ENCODE measurements around the gene CDKAL1. TPM values are rescaled to one million over a fixed set of nuclear protein-coding genes. Genes with fewer than 3 reads are reported as not detected.

The CDKAL1 gene
- total RNA-seq, 2 donors from 2014 or later = 23.0 to 23.7 TPM

DNA sequence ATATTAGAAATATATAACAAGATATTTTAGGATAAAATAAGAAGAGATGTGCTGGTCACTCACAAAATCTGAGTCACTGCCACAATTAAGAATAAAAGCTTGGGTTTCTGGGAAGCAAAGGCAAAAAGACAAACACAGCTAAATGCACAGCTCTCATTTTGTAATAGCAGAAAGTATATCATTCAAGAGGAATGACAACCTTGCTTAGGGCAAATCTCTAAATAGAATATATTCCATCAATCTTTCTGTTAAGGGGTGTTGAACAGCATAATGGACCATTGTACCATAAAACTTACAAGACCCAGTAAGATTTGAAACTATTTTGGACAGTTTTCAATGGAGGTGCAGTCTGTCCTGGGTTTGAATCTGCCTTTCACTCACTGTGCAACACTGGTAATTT, 594.3 kb downstream of the CDKAL1 start:
- no peaks in the 10 kb centered on the region for H3K9me3 ChIP-seq (ENCODE audit: control insufficient read depth, low read length, poor library complexity, severe bottlenecking)
- Mint-ChIP-seq H3K27me3 (no peaks in the 10 kb centered on the region), H3K4me1 (no peaks in the 10 kb centered on the region), H3K36me3 (ENCODE audit: low read depth) (peaks cover 2% of the 10 kb centered on the region), H3K27ac (no peak overlapping the region), H3K4me3 (no peak overlapping the region)
- no peak for ATAC-seq
- DNase-seq = no peak

DNA sequence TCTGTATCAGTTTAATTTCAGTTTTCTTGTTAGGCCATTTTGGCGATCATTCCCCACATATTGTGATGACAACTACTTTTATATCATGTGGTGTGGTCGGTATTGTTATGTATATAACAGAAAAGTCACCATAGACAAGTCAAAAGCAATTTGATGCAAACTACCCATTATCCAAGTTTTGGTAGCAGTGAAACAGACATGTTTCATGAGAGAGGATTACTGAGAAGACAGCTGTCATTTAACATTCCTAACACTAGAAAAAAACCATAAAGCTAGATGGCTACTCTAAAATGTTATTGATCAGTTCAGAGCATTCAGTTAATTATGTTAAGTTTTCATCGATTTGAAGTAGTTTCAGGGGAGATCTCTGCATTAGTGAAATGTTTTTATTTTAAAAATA, 597.1 kb downstream of the CDKAL1 start:
- no peak for DNase-seq
- Mint-ChIP-seq H3K4me3 (no peak overlapping the region), H3K27me3 (no peaks in the 10 kb centered on the region), H3K4me1 (no peaks in the 10 kb centered on the region), H3K36me3 (ENCODE audit: low read depth) (peaks cover 2% of the 10 kb centered on the region), H3K27ac (no peak overlapping the region)
- no peaks in the 10 kb centered on the region for H3K9me3 ChIP-seq (ENCODE audit: control insufficient read depth, low read length, poor library complexity, severe bottlenecking)
- no peak for ATAC-seq

DNA sequence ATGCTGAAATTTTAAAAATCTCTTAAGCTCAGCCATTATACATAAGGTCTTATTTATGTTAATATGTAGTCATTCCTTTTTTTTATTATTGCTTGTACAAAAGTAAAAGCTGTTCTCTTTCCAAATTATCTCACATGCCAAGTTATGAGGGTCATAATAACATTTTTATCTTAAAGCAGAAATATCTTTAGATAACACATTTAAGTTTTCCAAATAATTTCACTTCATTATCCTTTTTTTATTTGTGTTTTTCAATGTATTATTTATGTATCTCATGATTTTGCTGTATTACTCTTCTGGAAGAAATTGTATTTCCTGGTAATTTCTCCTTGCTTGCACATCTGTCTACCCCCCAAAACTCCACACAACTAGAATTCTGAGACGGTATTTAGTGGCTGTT, 598.2 kb downstream of the CDKAL1 start:
- no peaks in the 10 kb centered on the region for H3K9me3 ChIP-seq (ENCODE audit: control insufficient read depth, low read length, poor library complexity, severe bottlenecking)
- Mint-ChIP-seq H3K27me3 (no peaks in the 10 kb centered on the region), H3K4me1 (no peaks in the 10 kb centered on the region), H3K4me3 (no peak overlapping the region), H3K27ac (no peak overlapping the region), H3K36me3 (ENCODE audit: low read depth) (peaks cover 2% of the 10 kb centered on the region)
- DNase-seq (no peak), ATAC-seq (no peak)

- H3K4me1 Mint-ChIP-seq = peaks cover 2% of the 10 kb centered on the region
- no peaks in the 10 kb centered on the region for H3K27me3 Mint-ChIP-seq
Observed at GRCh38 chr6:21132856-21133838, 598.9 kb downstream of the CDKAL1 start.

GRCh38 chr6:21133901-21134300, 599.6 kb downstream of the CDKAL1 start:
- ATAC-seq = no peak
- Mint-ChIP-seq H3K4me3 (no peak overlapping the region), H3K36me3 (ENCODE audit: low read depth) (peaks cover 2% of the 10 kb centered on the region), H3K27ac (no peak overlapping the region), H3K4me1 (peaks cover 2% of the 10 kb centered on the region), H3K27me3 (no peaks in the 10 kb centered on the region)
- no peak for DNase-seq
- H3K9me3 ChIP-seq (ENCODE audit: control insufficient read depth, low read length, poor library complexity, severe bottlenecking) = no peaks in the 10 kb centered on the region

More at GRCh38 chr6:21132856-21133838, 598.9 kb downstream of the CDKAL1 start:
- peaks cover 2% of the 10 kb centered on the region for H3K36me3 Mint-ChIP-seq (ENCODE audit: low read depth)
- no peak overlapping the region for H3K27ac Mint-ChIP-seq
- H3K9me3 ChIP-seq (ENCODE audit: control insufficient read depth, low read length, poor library complexity, severe bottlenecking) = no peaks in the 10 kb centered on the region
- ATAC-seq (no peak), DNase-seq (no peak)
- H3K4me3 Mint-ChIP-seq = no peak overlapping the region

- Mint-ChIP-seq H3K36me3 (ENCODE audit: low read depth) (peaks cover 2% of the 10 kb centered on the region), H3K4me1 (peaks cover 2% of the 10 kb centered on the region), H3K27me3 (no peaks in the 10 kb centered on the region), H3K4me3 (no peak overlapping the region), H3K27ac (no peak overlapping the region)
- H3K9me3 ChIP-seq (ENCODE audit: control insufficient read depth, low read length, poor library complexity, severe bottlenecking) = no peaks in the 10 kb centered on the region
- DNase-seq (no peak), ATAC-seq (no peak)
Observed at GRCh38 chr6:21134356-21134755, 600.1 kb downstream of the CDKAL1 start.

DNA sequence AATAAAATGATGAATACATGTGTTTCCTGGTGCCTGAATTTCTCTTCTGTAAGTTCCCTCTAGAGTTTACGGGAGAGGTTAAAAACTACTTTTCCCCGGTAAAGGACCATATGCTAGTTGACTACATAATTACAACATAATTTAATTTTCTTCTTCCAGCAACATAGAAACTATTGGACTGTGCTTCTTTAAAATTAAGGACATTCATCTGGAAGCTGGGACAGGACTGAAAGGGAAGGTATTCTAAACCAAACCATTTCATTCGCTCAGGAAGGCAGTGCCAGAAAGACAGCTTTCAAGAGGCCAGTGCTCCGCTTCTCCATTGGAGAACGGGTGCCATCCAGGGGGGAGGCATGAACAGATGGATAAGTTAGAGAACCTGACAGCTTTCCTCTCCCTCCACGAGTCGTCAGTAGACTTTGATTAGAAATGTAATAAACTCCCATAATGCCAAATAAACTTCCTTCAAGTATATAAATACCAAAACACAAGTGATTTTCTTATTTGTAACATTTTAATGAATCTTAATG, 601.3 kb downstream of the CDKAL1 start:
- Mint-ChIP-seq H3K4me1 (peaks cover 2% of the 10 kb centered on the region), H3K27ac (no peak overlapping the region), H3K27me3 (no peaks in the 10 kb centered on the region), H3K36me3 (ENCODE audit: low read depth) (peaks cover 2% of the 10 kb centered on the region), H3K4me3 (no peak overlapping the region)
- DNase-seq (no peak), ATAC-seq (no peak)
- no peaks in the 10 kb centered on the region for H3K9me3 ChIP-seq (ENCODE audit: control insufficient read depth, low read length, poor library complexity, severe bottlenecking)

- Mint-ChIP-seq H3K27ac (no peak overlapping the region), H3K4me3 (no peak overlapping the region), H3K27me3 (no peaks in the 10 kb centered on the region), H3K36me3 (ENCODE audit: low read depth) (peaks cover 2% of the 10 kb centered on the region), H3K4me1 (peaks cover 2% of the 10 kb centered on the region)
- no peak for ATAC-seq
- no peak for DNase-seq
- no peaks in the 10 kb centered on the region for H3K9me3 ChIP-seq (ENCODE audit: control insufficient read depth, low read length, poor library complexity, severe bottlenecking)
Observed at GRCh38 chr6:21137700-21138335, 603.6 kb downstream of the CDKAL1 start.

DNA sequence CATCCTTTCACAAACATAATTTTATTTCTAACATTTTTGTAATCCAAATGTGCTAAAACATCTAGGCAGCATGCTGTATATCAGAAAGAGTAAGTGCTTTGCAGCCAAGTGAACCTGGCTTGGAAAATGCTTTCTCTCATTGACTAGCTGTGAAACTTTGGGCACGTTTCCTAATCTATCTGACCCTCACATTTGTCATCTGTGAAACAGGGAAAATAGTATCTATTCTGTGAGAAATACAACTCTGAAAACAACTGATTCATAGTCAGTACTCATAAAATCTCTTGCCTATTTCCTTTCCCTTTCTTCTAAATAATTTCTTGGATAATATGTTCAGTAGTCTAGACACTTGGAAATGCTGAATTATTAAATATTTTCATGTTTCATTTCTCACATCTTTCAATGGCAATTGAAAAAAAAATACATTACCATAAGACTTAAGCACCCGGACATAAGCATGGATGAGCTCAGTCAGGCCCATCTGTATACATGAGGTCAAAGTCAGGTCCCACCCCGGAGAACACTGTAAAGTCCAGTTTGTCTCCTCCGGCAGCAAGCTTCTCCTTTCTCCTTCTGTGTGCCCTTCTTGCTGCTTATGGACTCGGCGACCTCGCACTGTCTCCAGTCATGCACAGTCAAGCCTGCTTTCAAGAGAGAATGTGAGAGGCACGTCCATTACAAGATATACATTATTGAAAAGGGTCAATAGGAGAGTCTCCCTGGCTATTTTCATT, 604.2 kb downstream of the CDKAL1 start:
- ATAC-seq (no peak), DNase-seq (no peak)
- Mint-ChIP-seq H3K4me1 (peaks cover 2% of the 10 kb centered on the region), H3K27me3 (no peaks in the 10 kb centered on the region), H3K27ac (no peak overlapping the region), H3K4me3 (no peak overlapping the region), H3K36me3 (ENCODE audit: low read depth) (peaks cover 2% of the 10 kb centered on the region)
- H3K9me3 ChIP-seq (ENCODE audit: control insufficient read depth, low read length, poor library complexity, severe bottlenecking) = no peaks in the 10 kb centered on the region

GRCh38 chr6:21140966-21141365, 606.7 kb downstream of the CDKAL1 start:
- DNase-seq (no peak), ATAC-seq (no peak)
- no peak overlapping the region for H3K4me3 Mint-ChIP-seq
- no peak overlapping the region for H3K27ac Mint-ChIP-seq
- no peaks in the 10 kb centered on the region for H3K27me3 Mint-ChIP-seq
- H3K9me3 ChIP-seq (ENCODE audit: control insufficient read depth, low read length, poor library complexity, severe bottlenecking) = no peaks in the 10 kb centered on the region
- peaks cover 2% of the 10 kb centered on the region for H3K36me3 Mint-ChIP-seq (ENCODE audit: low read depth)
- H3K4me1 Mint-ChIP-seq = peaks cover 2% of the 10 kb centered on the region

DNA sequence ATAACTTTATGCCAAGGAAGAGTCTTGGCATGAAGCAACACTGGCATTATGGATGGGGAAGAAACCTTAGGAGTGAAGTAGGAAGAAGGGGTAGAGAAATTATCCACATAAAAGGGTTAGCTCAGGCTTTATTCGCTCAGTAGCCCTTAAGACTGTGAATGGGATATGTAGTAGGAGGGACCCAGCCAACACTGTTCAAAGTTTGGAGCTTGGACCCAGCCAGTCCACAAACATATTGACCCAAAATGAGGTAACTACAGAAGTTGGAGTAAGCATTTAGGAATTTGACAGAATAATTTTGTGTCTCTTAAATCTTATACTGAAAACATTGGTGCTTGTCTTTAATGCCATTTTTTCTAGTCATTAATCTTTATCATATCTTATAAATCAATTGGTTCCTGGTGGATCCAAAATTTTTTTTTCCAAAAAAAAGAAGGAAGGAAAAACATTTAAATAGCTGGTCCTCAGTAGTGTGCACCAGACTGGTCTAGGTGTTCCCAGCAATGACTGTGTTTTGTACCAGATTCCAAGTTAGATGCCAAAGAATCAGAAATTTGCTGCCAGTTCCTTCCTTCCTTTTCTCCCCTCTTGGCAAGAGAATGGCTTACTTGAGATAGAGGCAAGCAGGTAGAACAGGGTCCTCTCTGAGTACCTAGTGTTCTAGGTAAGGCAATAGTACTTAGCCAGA, 607.5 kb downstream of the CDKAL1 start:
- DNase-seq (no peak), ATAC-seq (no peak)
- peaks cover 2% of the 10 kb centered on the region for H3K36me3 Mint-ChIP-seq (ENCODE audit: low read depth)
- H3K27ac Mint-ChIP-seq = no peak overlapping the region
- no peaks in the 10 kb centered on the region for H3K27me3 Mint-ChIP-seq
- H3K9me3 ChIP-seq (ENCODE audit: control insufficient read depth, low read length, poor library complexity, severe bottlenecking) = no peaks in the 10 kb centered on the region
- peaks cover 2% of the 10 kb centered on the region for H3K4me1 Mint-ChIP-seq
- H3K4me3 Mint-ChIP-seq = no peak overlapping the region

DNA sequence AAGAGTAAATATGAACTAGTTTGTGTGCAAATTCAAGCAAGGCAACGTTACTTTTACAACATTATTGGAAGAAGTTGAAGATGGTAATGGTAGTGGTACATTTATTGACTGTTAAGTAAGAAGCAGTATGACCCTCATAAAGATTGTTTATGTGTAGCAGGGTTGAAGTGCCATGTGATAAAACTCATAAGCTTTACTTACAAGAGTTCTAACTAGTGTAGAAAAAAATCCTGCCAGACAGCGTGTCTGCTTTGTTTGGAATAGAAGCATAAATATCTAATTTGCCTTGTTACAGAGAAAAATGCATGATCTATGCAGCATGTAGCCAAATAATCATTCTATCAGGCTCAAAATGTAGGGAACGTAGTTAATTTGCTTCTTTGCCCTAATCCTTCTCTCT, 608.5 kb downstream of the CDKAL1 start:
- Mint-ChIP-seq H3K27me3 (no peaks in the 10 kb centered on the region), H3K36me3 (ENCODE audit: low read depth) (peaks cover 2% of the 10 kb centered on the region)
- no peak for ATAC-seq

More for the DNA sequence above, 608.5 kb downstream of the CDKAL1 start:
- H3K4me3 Mint-ChIP-seq = no peak overlapping the region
- H3K9me3 ChIP-seq (ENCODE audit: control insufficient read depth, low read length, poor library complexity, severe bottlenecking) = no peaks in the 10 kb centered on the region
- H3K4me1 Mint-ChIP-seq = peaks cover 2% of the 10 kb centered on the region
- H3K27ac Mint-ChIP-seq = no peak overlapping the region
- no peak for DNase-seq
